SK-N-MC (cell line): ENCODE data around the gene ACTA1.
A peak's percentile ranks its signal among the peaks of the same experiment; 100 is the strongest.
"Not testable (repeated sequence)": the region's sequence is repeated elsewhere in the genome, so short reads cannot be mapped to it uniquely, and the experiment has no call there.

Source experiments
- DNase-seq: peaks from one replicate; pipeline ENCODE4 v3.0.0-alpha.2; 2011; ENCODE audit warnings: low read depth, low spot score
- H3K27ac ChIP-seq: fragments of 200-600 bp; sonication (generic); 2 replicates; pipeline ENCODE4 v1.5.1; 2016; ENCODE audit warnings: mixed run types
- H3K36me3 ChIP-seq: fragments of 200-600 bp; sonication (generic); 2 replicates; pipeline ENCODE4 v1.6.1; 2017; ENCODE audit warnings: antibody characterized with exemption, low read length, mixed read lengths; ENCODE audit not compliant: insufficient read depth
- H3K4me3 ChIP-seq: fragments of 200-600 bp; sonication (generic); 2 replicates; pipeline ENCODE4 v1.5.1; 2016
- H3K9ac ChIP-seq: fragments of 200-600 bp; sonication (generic); 2 replicates; pipeline ENCODE4 v1.8.0; 2017; ENCODE audit warnings: mixed run types, mixed read lengths; ENCODE audit not compliant: insufficient read length
- H3K9me3 ChIP-seq: fragments of 200-600 bp; sonication (generic); 2 replicates; pipeline ENCODE4 v1.6.1; 2017; ENCODE audit warnings: low read depth, mild to moderate bottlenecking, antibody characterized with exemption, low read length, moderate library complexity, mixed read lengths
- EZH2 ChIP-seq: fragments of 200-600 bp; sonication (generic); IDR thresholded peaks from one replicate; pipeline ENCODE4 v1.6.1; 2017; ENCODE audit warnings: antibody characterized with exemption
- FOXP2 ChIP-seq: optimal IDR thresholded peaks from 2 replicates; pipeline ENCODE3; 2011; ENCODE audit warnings: mild to moderate bottlenecking, moderate library complexity; ENCODE audit not compliant: insufficient read depth; ENCODE audit errors: extremely low read length, control extremely low read depth
- POLR2AphosphoS5 ChIP-seq: IDR thresholded peaks from 2 replicates; pipeline ENCODE4 v1.6.1; 2012; ENCODE audit warnings: mild to moderate bottlenecking, low read depth, low read length, borderline replicate concordance

The ACTA1 gene

DNA sequence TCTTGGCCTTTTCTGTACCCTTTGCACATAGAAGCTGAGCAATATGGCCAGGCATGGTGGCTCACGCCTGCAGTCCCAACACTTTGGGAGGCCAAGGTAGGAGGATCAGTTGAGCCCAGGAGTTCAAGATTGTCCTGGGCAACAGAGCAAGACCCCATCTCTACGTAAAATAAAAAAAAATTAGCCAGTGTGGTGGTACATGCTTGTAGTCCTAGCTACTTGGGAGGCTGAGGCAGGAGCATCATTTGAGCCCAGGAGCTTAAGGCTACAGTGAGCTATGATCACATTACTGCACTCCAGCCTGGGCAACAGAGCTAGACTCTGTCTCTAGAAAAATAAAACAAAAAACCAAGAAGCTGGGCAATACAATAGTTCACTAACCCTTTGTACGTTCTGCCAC, 6.3 kb downstream of the ACTA1 start:
- TF ChIP-seq FOXP2 (no peak), POLR2AphosphoS5 (no peak), EZH2 (no peak)
- no peaks in the 10 kb centered on the region for H3K36me3 ChIP-seq
- no peak overlapping the region for H3K4me3 ChIP-seq
- H3K9me3 ChIP-seq = no peaks in the 10 kb centered on the region
- DNase-seq = no peak
- H3K27ac ChIP-seq = no peak overlapping the region
- H3K9ac ChIP-seq = no peak overlapping the region

- H3K9me3 ChIP-seq = no peaks in the 10 kb centered on the region
- TF ChIP-seq FOXP2 = no peak
- no peak for TF ChIP-seq EZH2
- no peak for TF ChIP-seq POLR2AphosphoS5
- H3K27ac ChIP-seq = no peak overlapping the region
- H3K36me3 ChIP-seq = no peaks in the 10 kb centered on the region
- DNase-seq = no peak
- H3K9ac ChIP-seq = no peak overlapping the region
- H3K4me3 ChIP-seq = no peak overlapping the region
Observed at GRCh38 chr1:229425564-229426159, 8.2 kb downstream of the ACTA1 start.

DNA sequence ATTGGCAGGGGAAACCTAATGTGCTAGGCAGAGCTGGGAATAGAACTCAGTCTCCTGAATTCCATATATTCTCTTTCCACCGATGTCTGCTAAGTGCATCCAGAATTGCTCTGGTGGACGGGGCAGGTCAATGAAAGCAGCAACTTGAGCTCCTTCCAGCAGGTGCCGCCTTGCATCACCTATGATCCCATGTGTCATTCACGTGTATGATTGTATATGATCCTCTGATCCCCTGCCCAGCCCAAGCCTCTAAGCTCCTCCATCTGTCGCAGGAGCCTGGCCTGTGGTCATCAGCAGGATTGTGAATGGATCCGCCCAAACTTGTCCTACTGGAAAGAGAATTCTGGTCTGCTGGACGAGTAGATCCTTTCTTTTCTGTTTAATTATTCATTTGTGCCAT, 13.1 kb downstream of the ACTA1 start:
- no peak overlapping the region for H3K9ac ChIP-seq
- H3K9me3 ChIP-seq = no peaks in the 10 kb centered on the region
- no peak for DNase-seq
- no peak overlapping the region for H3K27ac ChIP-seq
- no peak overlapping the region for H3K4me3 ChIP-seq
- TF ChIP-seq POLR2AphosphoS5 = no peak
- TF ChIP-seq FOXP2 = no peak
- no peak for TF ChIP-seq EZH2
- H3K36me3 ChIP-seq = no peaks in the 10 kb centered on the region

GRCh38 chr1:229420224-229420623, 13.7 kb downstream of the ACTA1 start:
- TF ChIP-seq POLR2AphosphoS5 (no peak), EZH2 (no peak), FOXP2 (no peak)

DNA sequence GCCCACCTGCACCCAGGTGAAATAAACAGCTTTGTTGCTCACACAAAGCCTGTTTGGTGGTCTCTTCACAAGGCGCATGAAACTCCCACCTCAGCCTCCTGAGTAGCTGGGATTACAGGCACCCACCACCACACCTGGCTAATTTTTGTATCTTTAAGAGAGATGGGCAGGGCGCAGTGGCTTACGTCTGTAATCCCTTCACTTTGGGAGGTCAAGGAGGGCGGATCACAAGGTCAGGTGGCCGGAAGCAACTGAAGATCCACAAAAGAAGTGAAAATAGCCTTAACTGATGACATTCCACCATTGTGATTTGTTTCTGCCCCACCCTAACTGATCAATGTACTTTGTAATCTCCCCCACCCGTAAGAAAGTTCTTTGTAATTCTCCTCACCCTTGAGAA, 15.3 kb downstream of the ACTA1 start:
- H3K9ac ChIP-seq = not testable (repeated sequence)

More at GRCh38 chr1:229420224-229420623, 13.7 kb downstream of the ACTA1 start:
- Histone ChIP-seq H3K27ac (no peak overlapping the region), H3K36me3 (no peaks in the 10 kb centered on the region), H3K9me3 (no peaks in the 10 kb centered on the region), H3K4me3 (no peak overlapping the region), H3K9ac (no peak overlapping the region)
- no peak for DNase-seq

GRCh38 chr1:229412810-229413209, 21.1 kb downstream of the ACTA1 start:
- H3K4me3 ChIP-seq, H3K9ac ChIP-seq, H3K9me3 ChIP-seq: not testable (repeated sequence)

More for the DNA sequence above, 15.3 kb downstream of the ACTA1 start:
- DNase-seq, H3K27ac ChIP-seq, H3K9me3 ChIP-seq, H3K4me3 ChIP-seq, H3K36me3 ChIP-seq: not testable (repeated sequence)

DNA sequence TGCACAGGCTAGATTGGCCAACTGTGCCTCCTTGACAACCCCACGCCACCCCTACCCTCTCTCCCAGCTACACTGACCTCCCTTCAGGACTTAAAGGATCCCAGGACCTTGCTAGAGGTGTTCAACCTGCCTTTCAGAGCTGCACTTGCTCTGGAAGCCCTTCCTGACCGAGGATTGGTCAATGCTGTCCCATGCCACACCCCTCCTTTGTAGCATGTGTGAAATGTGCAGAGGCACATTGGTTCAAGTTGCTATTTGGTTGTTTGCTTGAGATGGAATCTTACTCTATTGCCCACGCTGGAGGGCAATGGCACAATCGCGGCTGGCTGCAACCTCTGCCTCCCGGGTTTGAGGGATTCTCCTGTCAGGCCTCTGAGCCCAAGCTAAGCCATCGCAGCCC, 21.8 kb downstream of the ACTA1 start:
- DNase-seq = no peak

More at GRCh38 chr1:229412810-229413209, 21.1 kb downstream of the ACTA1 start:
- H3K27ac ChIP-seq, DNase-seq, H3K36me3 ChIP-seq: not testable (repeated sequence)

GRCh38 chr1:229411434-229412055, 22.3 kb downstream of the ACTA1 start:
- DNase-seq = no peak
- TF ChIP-seq EZH2 (no peak), POLR2AphosphoS5 (no peak), FOXP2 (no peak)
- no peak overlapping the region for H3K27ac ChIP-seq
- H3K4me3 ChIP-seq = no peak overlapping the region
- H3K9me3 ChIP-seq = no peaks in the 10 kb centered on the region
- H3K9ac ChIP-seq = no peak overlapping the region
- H3K36me3 ChIP-seq = no peaks in the 10 kb centered on the region

More for the DNA sequence above, 21.8 kb downstream of the ACTA1 start:
- no peaks in the 10 kb centered on the region for H3K9me3 ChIP-seq
- H3K36me3 ChIP-seq = no peaks in the 10 kb centered on the region
- H3K27ac ChIP-seq = no peak overlapping the region
- TF ChIP-seq FOXP2 (no peak), EZH2 (no peak), POLR2AphosphoS5 (no peak)
- H3K4me3 ChIP-seq = no peak overlapping the region
- H3K9ac ChIP-seq = no peak overlapping the region

GRCh38 chr1:229410692-229411433, 23.0 kb downstream of the ACTA1 start:
- H3K9me3 ChIP-seq = no peaks in the 10 kb centered on the region
- no peak for DNase-seq
- H3K9ac ChIP-seq = no peak overlapping the region
- TF ChIP-seq POLR2AphosphoS5 = no peak
- no peak for TF ChIP-seq FOXP2
- no peak for TF ChIP-seq EZH2
- H3K36me3 ChIP-seq = no peaks in the 10 kb centered on the region
- peak overlapping the region; percentile 40 for H3K4me3 ChIP-seq
- no peak overlapping the region for H3K27ac ChIP-seq

- TF ChIP-seq POLR2AphosphoS5 (no peak), FOXP2 (no peak), EZH2 (no peak)
- Histone ChIP-seq H3K4me3 (peak overlapping the region; percentile 40; the same call in 1 of the 2 replicates), H3K9ac (no peak overlapping the region), H3K36me3 (no peaks in the 10 kb centered on the region), H3K27ac (no peak overlapping the region), H3K9me3 (no peaks in the 10 kb centered on the region)
- no peak for DNase-seq
Observed at GRCh38 chr1:229410370-229410691, 23.6 kb downstream of the ACTA1 start.
